HepG2 (cell line): ENCODE measurements around the gene ZCCHC10. TPM values are rescaled to one million over a fixed set of nuclear protein-coding genes. Genes with fewer than 3 reads are reported as not detected.

Experiments used
- HMG20B ChIP-seq: conservative IDR thresholded peaks from 2 replicates; pipeline ENCODE4 v1.6.1; 2016; ENCODE audit warnings: missing genetic modification reagents, missing compliant biosample characterization
- HNRNPH1 ChIP-seq: fragments of 200-400 bp; formaldehyde crosslinking; optimal IDR thresholded peaks from 2 replicates; pipeline ENCODE3; 2017; ENCODE audit warnings: mild to moderate bottlenecking, low read depth, low read length
- MZF1 ChIP-seq: sonication (generic); formaldehyde crosslinking; IDR thresholded peaks from 2 replicates; pipeline ENCODE4 v1.8.1; 2023; ENCODE audit warnings: mild to moderate bottlenecking, missing genetic modification reagents, borderline replicate concordance
- PBX2 ChIP-seq: IDR thresholded peaks from 2 replicates; pipeline ENCODE4 v1.6.1; 2016; ENCODE audit warnings: control low read depth
- SATB2 ChIP-seq: sonication (generic); formaldehyde crosslinking; IDR thresholded peaks from 2 replicates; pipeline ENCODE4 v1.5.0; 2020; ENCODE audit warnings: missing genetic modification reagents
- THAP7 ChIP-seq: sonication (generic); formaldehyde crosslinking; IDR thresholded peaks from 2 replicates; pipeline ENCODE4 v1.8.1; 2023; ENCODE audit warnings: mild to moderate bottlenecking, missing genetic modification reagents
- ZNF101 ChIP-seq: sonication (generic); formaldehyde crosslinking; IDR thresholded peaks from 2 replicates; pipeline ENCODE4 v1.4.0; 2020; ENCODE audit warnings: mild to moderate bottlenecking, low read depth, missing genetic modification reagents, borderline replicate concordance
- ZNF333 ChIP-seq: sonication (generic); formaldehyde crosslinking; IDR thresholded peaks from 2 replicates; pipeline ENCODE4 v1.4.0; 2020; ENCODE audit warnings: mild to moderate bottlenecking, missing genetic modification reagents, borderline replicate concordance
- ZNF431 ChIP-seq: sonication (generic); formaldehyde crosslinking; IDR thresholded peaks from 2 replicates; pipeline ENCODE4 v1.9.0; 2022; ENCODE audit warnings: missing genetic modification reagents, low read depth, mild to moderate bottlenecking, borderline replicate concordance
- polyA plus RNA-seq, 8 experiments: library from polyadenylated mRNA; depleted of rRNA in 3 of 8; stranded (reverse) in 7 of 8; unstranded in 1 of 8; fragments of >200 nt; fragmentation: Illumina TruSeq in 4 of 8; extraction: Trizol in 4 of 8; gene quantifications; 2 replicates each; pipeline versions ENCODE4 v1.2.1 to v1.2.3, GENCODE V29; 2011 to 2016; ENCODE audit warnings: low read depth in 4 of 8, missing spikeins in 1 of 8, mixed read lengths in 1 of 8; ENCODE audit not compliant: insufficient read depth in 1 of 8
- total RNA-seq, 5 experiments: library from RNA; depleted of rRNA; stranded (reverse); fragments of >200 nt; fragmentation: Illumina TruSeq; extraction: Trizol; gene quantifications; 2 replicates each; pipeline ENCODE4 v1.2.3, GENCODE V29; 2016; ENCODE audit warnings: low read depth in 1 of 5
- TF ChIP-seq, protein P1 (sequence below): sonication (generic); formaldehyde crosslinking; IDR thresholded peaks from 2 replicates; pipeline ENCODE4 v1.4.0; 2020; ENCODE audit warnings: missing genetic modification reagents
- TF ChIP-seq, protein P2 (sequence below): sonication (generic); formaldehyde crosslinking; IDR thresholded peaks from 2 replicates; pipeline ENCODE4 v1.4.0; 2020; ENCODE audit warnings: missing genetic modification reagents
- TF ChIP-seq, protein P3 (sequence below): sonication (generic); formaldehyde crosslinking; IDR thresholded peaks from 2 replicates; pipeline ENCODE4 v1.5.1; 2020; ENCODE audit warnings: missing genetic modification reagents, mild to moderate bottlenecking, borderline replicate concordance
- TF ChIP-seq, protein P4 (sequence below): sonication (generic); formaldehyde crosslinking; IDR thresholded peaks from 2 replicates; pipeline ENCODE4 v1.4.0; 2020; ENCODE audit warnings: missing genetic modification reagents

Gene ZCCHC10
- total and polyA plus RNA-seq, 2 of the 13 experiments (the other 11 are each of a cell fraction or from before 2014, with no cell fraction given) = 40.7 to 48.2 TPM

GRCh38 chr5:132963171-132964104, 62.9 kb downstream of the ZCCHC10 start, which contains the start of gene AFF4 (continued):
- TF ChIP-seq, protein P1, sequence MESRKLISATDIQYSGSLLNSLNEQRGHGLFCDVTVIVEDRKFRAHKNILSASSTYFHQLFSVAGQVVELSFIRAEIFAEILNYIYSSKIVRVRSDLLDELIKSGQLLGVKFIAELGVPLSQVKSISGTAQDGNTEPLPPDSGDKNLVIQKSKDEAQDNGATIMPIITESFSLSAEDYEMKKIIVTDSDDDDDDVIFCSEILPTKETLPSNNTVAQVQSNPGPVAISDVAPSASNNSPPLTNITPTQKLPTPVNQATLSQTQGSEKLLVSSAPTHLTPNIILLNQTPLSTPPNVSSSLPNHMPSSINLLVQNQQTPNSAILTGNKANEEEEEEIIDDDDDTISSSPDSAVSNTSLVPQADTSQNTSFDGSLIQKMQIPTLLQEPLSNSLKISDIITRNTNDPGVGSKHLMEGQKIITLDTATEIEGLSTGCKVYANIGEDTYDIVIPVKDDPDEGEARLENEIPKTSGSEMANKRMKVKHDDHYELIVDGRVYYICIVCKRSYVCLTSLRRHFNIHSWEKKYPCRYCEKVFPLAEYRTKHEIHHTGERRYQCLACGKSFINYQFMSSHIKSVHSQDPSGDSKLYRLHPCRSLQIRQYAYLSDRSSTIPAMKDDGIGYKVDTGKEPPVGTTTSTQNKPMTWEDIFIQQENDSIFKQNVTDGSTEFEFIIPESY (CRISPR knock-in tag) = no peak
- TF ChIP-seq, protein P2, sequence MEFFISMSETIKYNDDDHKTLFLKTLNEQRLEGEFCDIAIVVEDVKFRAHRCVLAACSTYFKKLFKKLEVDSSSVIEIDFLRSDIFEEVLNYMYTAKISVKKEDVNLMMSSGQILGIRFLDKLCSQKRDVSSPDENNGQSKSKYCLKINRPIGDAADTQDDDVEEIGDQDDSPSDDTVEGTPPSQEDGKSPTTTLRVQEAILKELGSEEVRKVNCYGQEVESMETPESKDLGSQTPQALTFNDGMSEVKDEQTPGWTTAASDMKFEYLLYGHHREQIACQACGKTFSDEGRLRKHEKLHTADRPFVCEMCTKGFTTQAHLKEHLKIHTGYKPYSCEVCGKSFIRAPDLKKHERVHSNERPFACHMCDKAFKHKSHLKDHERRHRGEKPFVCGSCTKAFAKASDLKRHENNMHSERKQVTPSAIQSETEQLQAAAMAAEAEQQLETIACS (CRISPR knock-in tag) = no peak; the same call in 1 of the 2 replicates
- TF ChIP-seq HNRNPH1 = no peak
- no peak for TF ChIP-seq ZNF101
- TF ChIP-seq, protein P3, sequence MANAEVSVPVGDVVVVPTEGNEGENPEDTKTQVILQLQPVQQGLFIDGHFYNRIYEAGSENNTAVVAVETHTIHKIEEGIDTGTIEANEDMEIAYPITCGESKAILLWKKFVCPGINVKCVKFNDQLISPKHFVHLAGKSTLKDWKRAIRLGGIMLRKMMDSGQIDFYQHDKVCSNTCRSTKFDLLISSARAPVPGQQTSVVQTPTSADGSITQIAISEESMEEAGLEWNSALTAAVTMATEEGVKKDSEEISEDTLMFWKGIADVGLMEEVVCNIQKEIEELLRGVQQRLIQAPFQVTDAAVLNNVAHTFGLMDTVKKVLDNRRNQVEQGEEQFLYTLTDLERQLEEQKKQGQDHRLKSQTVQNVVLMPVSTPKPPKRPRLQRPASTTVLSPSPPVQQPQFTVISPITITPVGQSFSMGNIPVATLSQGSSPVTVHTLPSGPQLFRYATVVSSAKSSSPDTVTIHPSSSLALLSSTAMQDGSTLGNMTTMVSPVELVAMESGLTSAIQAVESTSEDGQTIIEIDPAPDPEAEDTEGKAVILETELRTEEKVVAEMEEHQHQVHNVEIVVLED = peak; percentile 93
- no peak for TF ChIP-seq MZF1 (CRISPR knock-in tag)
- TF ChIP-seq ZNF431 = peak; percentile 84
- 0 out of 2 replicates have a peak, but pooled peaks have one; percentile 15 for TF ChIP-seq ZNF333 (CRISPR knock-in tag)
- TF ChIP-seq, protein P4, sequence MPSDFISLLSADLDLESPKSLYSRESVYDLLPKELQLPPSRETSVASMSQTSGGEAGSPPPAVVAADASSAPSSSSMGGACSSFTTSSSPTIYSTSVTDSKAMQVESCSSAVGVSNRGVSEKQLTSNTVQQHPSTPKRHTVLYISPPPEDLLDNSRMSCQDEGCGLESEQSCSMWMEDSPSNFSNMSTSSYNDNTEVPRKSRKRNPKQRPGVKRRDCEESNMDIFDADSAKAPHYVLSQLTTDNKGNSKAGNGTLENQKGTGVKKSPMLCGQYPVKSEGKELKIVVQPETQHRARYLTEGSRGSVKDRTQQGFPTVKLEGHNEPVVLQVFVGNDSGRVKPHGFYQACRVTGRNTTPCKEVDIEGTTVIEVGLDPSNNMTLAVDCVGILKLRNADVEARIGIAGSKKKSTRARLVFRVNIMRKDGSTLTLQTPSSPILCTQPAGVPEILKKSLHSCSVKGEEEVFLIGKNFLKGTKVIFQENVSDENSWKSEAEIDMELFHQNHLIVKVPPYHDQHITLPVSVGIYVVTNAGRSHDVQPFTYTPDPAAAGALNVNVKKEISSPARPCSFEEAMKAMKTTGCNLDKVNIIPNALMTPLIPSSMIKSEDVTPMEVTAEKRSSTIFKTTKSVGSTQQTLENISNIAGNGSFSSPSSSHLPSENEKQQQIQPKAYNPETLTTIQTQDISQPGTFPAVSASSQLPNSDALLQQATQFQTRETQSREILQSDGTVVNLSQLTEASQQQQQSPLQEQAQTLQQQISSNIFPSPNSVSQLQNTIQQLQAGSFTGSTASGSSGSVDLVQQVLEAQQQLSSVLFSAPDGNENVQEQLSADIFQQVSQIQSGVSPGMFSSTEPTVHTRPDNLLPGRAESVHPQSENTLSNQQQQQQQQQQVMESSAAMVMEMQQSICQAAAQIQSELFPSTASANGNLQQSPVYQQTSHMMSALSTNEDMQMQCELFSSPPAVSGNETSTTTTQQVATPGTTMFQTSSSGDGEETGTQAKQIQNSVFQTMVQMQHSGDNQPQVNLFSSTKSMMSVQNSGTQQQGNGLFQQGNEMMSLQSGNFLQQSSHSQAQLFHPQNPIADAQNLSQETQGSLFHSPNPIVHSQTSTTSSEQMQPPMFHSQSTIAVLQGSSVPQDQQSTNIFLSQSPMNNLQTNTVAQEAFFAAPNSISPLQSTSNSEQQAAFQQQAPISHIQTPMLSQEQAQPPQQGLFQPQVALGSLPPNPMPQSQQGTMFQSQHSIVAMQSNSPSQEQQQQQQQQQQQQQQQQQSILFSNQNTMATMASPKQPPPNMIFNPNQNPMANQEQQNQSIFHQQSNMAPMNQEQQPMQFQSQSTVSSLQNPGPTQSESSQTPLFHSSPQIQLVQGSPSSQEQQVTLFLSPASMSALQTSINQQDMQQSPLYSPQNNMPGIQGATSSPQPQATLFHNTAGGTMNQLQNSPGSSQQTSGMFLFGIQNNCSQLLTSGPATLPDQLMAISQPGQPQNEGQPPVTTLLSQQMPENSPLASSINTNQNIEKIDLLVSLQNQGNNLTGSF (CRISPR knock-in tag) = no peak; the same call in 1 of the 2 replicates
- TF ChIP-seq SATB2 (CRISPR knock-in tag) = peak; percentile 77; the same call in 1 of the 2 replicates
- TF ChIP-seq THAP7 (CRISPR knock-in tag) = 0 out of 2 replicates have a peak, but pooled peaks have one; percentile 15
- no peak; the same call in 1 of the 2 replicates for TF ChIP-seq HMG20B (CRISPR knock-in tag)
- TF ChIP-seq PBX2 = peak; percentile 69
